Activated CD4-positive, alpha-beta memory T cell treated with anti-CD3 and anti-CD28 coated beads, Interleukin-2, amount 10 ng/mL, durations not matched to agents 7 days and 5 days (primary cell): ENCODE measurements around the gene RFX4. TPM values are rescaled to one million over a fixed set of nuclear protein-coding genes. Genes with fewer than 3 reads are reported as not detected.
"Not testable (repeated sequence)": the region's sequence is repeated elsewhere in the genome, so short reads cannot be mapped to it uniquely, and the experiment has no call there.

Experiments
- CTCF ChIA-PET: fragments of 350-600 bp; sonication (Branson Sonifier 250); formaldehyde crosslinking; loops from one replicate; lab custom pipeline; 2021; ENCODE audit warnings: antibody characterized with exemption, inconsistent platforms; lab: Charles Lee
- POLR2A ChIA-PET: fragments of 350-600 bp; sonication (Branson Sonifier 250); formaldehyde crosslinking; loops from one replicate; lab custom pipeline; 2021; ENCODE audit warnings: antibody characterized with exemption; lab: Charles Lee
- DNase-seq: peaks from one replicate; pipeline ENCODE4 v3.0.0-alpha.2; 2020
- H3K27ac Mint-ChIP-seq: one replicate; pipeline ENCODE4 v1.8.0; 2021; ENCODE audit warnings: mild to moderate bottlenecking, mixed read lengths
- H3K27me3 Mint-ChIP-seq: one replicate; pipeline ENCODE4 v1.8.0; 2021; ENCODE audit warnings: mixed read lengths
- H3K36me3 Mint-ChIP-seq: one replicate; pipeline ENCODE4 v1.8.0; 2021; ENCODE audit warnings: low read depth, mixed read lengths
- H3K4me1 Mint-ChIP-seq: one replicate; pipeline ENCODE4 v1.8.0; 2021; ENCODE audit warnings: mixed read lengths
- H3K4me3 Mint-ChIP-seq: one replicate; pipeline ENCODE4 v1.8.0; 2021; ENCODE audit warnings: mild to moderate bottlenecking, mixed read lengths
- H3K9me3 Mint-ChIP-seq: one replicate; pipeline ENCODE4 v1.8.0; 2021; ENCODE audit warnings: mixed read lengths
- total RNA-seq, 2 experiments: library from RNA; stranded (reverse); gene quantifications; one replicate each; pipeline ENCODE4 v1.2.3, GENCODE V29; 2021

Gene RFX4
- total RNA-seq, 2 experiments from 2014 or later = not detected

DNA sequence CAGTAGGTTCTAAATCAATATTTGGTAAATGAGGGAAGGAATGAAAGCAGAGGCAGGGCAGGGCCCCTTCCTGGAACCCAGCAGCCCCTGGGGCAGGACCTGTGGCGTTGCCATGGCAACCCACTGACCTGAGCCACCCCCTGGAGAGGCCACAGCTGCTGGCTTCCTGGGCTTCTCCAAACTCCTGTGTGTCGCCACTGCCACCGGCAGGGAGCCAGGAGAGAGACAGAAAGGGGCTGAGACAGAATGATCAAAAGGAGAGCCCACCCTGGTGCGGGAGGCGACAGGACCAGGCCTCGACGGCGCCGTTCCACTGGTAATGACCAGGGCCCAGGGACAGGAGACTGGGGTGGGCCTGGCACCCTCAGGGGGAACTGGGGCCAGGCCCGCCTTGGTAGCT lies 18.2 kb downstream of the RFX4 start:
- peaks cover 18% of the 10 kb centered on the region for H3K27me3 Mint-ChIP-seq
- H3K9me3 Mint-ChIP-seq = no peaks in the 10 kb centered on the region
- ChIA-PET POLR2A (no interaction called here), CTCF (no interaction called here)
- no peak overlapping the region for H3K27ac Mint-ChIP-seq
- H3K4me1 Mint-ChIP-seq = no peaks in the 10 kb centered on the region
- H3K4me3 Mint-ChIP-seq = no peak overlapping the region
- DNase-seq = no peak
- H3K36me3 Mint-ChIP-seq = no peaks in the 10 kb centered on the region

DNA sequence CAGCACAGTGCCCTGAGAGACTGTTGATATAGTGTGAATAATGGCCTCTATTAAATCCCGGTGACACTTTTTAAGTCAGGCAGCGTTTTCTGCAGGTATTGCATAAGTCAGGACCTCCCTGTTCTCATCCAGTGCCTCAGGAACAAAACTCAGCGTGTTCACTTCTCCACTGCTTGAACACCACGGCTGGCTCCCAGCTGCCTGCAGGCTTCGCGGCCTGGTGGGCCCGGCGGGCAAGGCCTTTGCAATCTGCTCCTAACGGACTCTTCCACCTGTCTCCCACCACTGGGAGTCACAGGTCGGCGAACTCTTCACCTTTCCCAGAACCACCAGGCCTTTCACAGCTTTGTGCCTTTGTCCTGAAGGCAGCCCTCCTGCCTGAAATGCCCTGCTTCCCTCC lies 18.7 kb downstream of the RFX4 start:
- Mint-ChIP-seq H3K4me1 (no peaks in the 10 kb centered on the region), H3K27ac (no peak overlapping the region), H3K9me3 (no peaks in the 10 kb centered on the region), H3K27me3 (peaks cover 15% of the 10 kb centered on the region), H3K36me3 (no peaks in the 10 kb centered on the region), H3K4me3 (no peak overlapping the region)
- ChIA-PET CTCF (no interaction called here), POLR2A (no interaction called here)
- DNase-seq = no peak

DNA sequence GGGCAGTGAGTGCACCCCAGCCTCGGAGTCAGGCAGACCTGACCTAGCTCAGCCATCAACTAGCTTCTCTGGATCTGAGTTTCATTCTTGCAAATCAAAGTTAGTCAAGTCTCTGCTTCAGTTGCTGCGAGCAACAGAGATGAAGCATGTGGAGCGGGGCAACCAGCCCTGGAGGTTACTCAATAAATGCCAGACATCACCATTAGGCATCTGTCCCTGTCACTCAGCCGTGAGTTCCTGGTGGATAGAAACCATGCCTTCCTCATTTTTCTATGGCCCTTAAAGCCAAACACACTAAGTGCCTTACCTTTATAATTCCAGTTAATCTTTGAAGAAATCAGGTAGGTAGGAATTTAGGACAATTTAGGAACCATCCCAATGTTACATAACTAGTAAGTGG lies 19.3 kb downstream of the RFX4 start:
- Mint-ChIP-seq H3K9me3 (no peaks in the 10 kb centered on the region), H3K4me3 (no peak overlapping the region), H3K36me3 (no peaks in the 10 kb centered on the region), H3K4me1 (no peaks in the 10 kb centered on the region), H3K27ac (no peak overlapping the region), H3K27me3 (peaks cover 12% of the 10 kb centered on the region)
- DNase-seq = no peak
- ChIA-PET POLR2A (no interaction called here), CTCF (no interaction called here)

DNA sequence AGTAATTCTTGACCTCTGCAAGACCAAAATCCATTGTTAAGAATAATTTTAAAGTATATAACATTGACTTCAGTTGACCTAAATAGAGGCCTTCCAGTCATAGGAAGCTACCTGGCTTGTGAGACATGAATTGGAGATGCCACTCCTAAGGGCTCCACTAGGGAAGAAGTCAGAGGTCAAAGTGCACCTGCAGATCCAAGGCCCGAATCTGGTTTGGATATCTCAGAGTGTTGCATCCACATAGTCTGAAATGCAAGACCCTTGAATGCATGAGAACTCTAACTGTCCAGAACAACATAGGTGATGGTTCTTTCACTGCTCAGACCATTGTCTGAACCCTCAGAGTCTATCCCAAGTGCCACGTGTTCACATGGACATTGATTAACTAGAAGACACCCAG lies 22.4 kb downstream of the RFX4 start:
- no peaks in the 10 kb centered on the region for H3K9me3 Mint-ChIP-seq
- no peak overlapping the region for H3K27ac Mint-ChIP-seq
- POLR2A ChIA-PET = no interaction called here
- DNase-seq = no peak
- H3K4me3 Mint-ChIP-seq = no peak overlapping the region
- H3K27me3 Mint-ChIP-seq = peaks cover 6% of the 10 kb centered on the region
- CTCF ChIA-PET = no interaction called here
- H3K4me1 Mint-ChIP-seq = no peaks in the 10 kb centered on the region
- no peaks in the 10 kb centered on the region for H3K36me3 Mint-ChIP-seq

DNA sequence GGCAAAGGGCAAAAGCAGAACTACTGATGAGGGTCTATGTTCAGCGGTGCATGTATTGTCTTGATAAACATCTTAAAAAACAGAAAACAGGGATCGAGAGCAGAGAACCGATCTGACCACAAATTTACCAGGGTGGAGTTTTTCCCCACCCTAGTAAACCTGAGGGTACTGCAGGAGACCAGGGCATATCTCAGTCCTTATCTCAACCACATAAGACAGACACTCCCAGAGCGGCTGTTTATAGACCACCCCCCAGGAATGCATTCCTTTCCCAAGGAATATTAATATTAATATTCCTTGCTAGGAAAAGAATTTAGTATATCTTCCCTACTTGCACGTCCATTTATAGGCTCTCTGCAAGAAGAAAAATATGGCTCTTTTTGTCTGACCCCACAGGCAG lies 37.8 kb downstream of the RFX4 start:
- POLR2A ChIA-PET, CTCF ChIA-PET, H3K9me3 Mint-ChIP-seq, H3K36me3 Mint-ChIP-seq, DNase-seq, H3K27ac Mint-ChIP-seq, H3K4me3 Mint-ChIP-seq, H3K4me1 Mint-ChIP-seq: not testable (repeated sequence)
- peaks cover 23% of the 10 kb centered on the region for H3K27me3 Mint-ChIP-seq

DNA sequence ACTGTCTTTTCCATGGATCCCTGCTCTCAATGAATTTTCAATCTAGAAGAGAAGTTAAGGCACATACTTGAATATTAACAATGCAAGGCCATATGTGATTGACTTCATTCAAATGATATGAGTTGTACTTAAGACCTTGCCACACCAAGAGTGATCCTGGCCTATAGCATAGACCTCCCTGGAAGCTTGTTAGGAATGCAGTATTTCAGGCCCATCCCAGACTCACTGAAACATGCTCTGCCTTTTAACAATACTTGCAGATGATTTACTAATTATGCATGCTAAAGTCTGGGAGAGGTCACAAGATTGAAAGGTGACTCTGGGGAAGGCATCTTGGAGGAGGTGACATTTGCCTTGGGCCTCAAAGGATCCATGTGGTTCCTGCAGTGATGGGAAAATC lies 43.2 kb downstream of the RFX4 start:
- POLR2A ChIA-PET = no interaction called here
- Mint-ChIP-seq H3K27ac (no peak overlapping the region), H3K9me3 (peaks cover 5% of the 10 kb centered on the region), H3K4me3 (no peak overlapping the region), H3K36me3 (no peaks in the 10 kb centered on the region), H3K27me3 (peaks cover 4% of the 10 kb centered on the region), H3K4me1 (no peaks in the 10 kb centered on the region)
- no peak for DNase-seq
- CTCF ChIA-PET = no interaction called here

DNA sequence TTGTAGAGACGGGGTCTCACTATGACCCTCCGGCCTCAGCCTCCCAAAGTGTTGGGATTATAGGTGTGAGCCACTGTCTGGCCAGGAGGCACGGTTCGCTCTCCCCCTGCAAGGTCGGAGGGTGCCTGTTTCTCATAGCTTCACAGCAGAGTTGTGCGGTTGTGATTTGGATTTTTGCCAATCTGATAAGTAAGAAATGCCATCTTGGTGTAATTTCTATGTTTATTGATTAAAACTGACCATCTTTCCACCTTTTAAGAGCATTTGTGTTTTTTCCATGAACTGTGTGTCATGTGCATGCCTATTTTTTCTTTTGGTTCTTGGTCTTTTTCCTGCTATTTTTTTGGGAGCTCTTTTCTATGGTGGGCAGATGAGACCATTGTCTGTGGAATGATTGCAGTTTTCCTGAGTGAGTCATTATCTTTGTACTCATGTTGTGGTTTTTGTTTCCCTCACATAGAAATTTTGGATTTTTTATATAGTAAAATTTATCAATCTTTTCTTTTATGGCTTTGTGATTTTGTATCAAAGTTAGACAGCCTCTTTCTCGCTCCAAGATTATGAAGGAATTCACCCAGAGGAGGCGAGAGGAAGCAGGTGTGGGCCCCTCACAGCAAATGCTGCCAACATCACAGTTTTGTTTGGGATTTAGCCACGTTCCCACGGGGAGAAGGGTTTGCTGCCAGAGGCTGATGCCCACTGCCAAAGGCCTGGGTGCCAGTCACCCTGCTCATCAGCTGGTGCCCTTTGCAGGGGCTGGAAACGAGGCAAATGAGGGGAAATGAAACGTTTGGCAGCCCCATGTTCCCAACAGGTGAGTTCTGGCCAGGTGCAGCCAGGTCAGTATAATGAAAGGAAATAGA lies 47.2 kb downstream of the RFX4 start:
- no peak overlapping the region for H3K4me3 Mint-ChIP-seq
- DNase-seq = no peak
- ChIA-PET POLR2A (no interaction called here), CTCF (no interaction called here)
- H3K36me3 Mint-ChIP-seq = no peaks in the 10 kb centered on the region
- H3K4me1 Mint-ChIP-seq = no peaks in the 10 kb centered on the region
- no peak overlapping the region for H3K27ac Mint-ChIP-seq
- H3K27me3 Mint-ChIP-seq = peaks cover 3% of the 10 kb centered on the region
- no peaks in the 10 kb centered on the region for H3K9me3 Mint-ChIP-seq

DNA sequence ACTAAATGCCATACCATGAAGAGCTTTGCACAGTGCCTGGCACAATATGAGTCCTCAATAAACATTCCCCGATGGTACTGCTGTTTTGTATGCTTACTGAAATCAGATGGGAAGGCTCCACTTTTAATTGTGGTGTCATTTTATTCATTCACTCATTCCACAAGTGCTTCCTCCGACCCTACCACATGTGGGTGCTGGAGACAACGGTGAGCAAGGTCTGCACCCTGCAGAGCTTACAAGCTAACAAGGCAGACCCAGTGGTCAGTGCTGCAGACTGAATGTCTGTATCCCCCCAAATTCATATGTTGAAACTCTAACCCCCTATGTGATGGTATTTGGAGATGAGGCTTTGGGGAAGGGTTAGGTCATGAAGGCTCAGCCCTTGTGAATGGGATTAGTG lies 48.3 kb downstream of the RFX4 start:
- no peak for DNase-seq
- H3K4me3 Mint-ChIP-seq = no peak overlapping the region
- H3K9me3 Mint-ChIP-seq = no peaks in the 10 kb centered on the region
- peaks cover 3% of the 10 kb centered on the region for H3K27me3 Mint-ChIP-seq
- no peaks in the 10 kb centered on the region for H3K4me1 Mint-ChIP-seq
- no peak overlapping the region for H3K27ac Mint-ChIP-seq
- ChIA-PET CTCF (no interaction called here), POLR2A (no interaction called here)
- H3K36me3 Mint-ChIP-seq = no peaks in the 10 kb centered on the region

DNA sequence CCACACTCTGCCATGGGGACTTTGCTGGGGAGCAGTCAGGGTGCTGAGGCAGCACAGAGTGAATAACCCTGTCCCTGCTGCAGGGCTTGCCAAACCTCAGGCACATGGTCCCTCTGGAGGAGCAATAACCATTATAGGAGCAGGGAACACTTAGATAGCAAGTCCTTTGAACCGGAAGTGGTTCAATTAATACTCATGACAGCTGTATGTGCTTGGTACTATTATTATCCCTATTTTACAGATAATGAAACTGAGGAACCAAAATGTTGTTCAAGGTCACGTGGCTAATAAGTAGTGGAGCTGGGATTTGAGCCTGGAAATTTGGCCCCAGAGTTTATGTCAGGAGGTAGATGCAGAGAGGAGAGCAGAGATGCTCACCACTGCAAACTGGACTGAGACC lies 49.0 kb downstream of the RFX4 start:
- ChIA-PET POLR2A (no interaction called here), CTCF (no interaction called here)
- DNase-seq = no peak
- H3K36me3 Mint-ChIP-seq = no peaks in the 10 kb centered on the region
- H3K27ac Mint-ChIP-seq = no peak overlapping the region
- H3K27me3 Mint-ChIP-seq = peaks cover 3% of the 10 kb centered on the region
- no peak overlapping the region for H3K4me3 Mint-ChIP-seq
- H3K9me3 Mint-ChIP-seq = no peaks in the 10 kb centered on the region
- no peaks in the 10 kb centered on the region for H3K4me1 Mint-ChIP-seq

DNA sequence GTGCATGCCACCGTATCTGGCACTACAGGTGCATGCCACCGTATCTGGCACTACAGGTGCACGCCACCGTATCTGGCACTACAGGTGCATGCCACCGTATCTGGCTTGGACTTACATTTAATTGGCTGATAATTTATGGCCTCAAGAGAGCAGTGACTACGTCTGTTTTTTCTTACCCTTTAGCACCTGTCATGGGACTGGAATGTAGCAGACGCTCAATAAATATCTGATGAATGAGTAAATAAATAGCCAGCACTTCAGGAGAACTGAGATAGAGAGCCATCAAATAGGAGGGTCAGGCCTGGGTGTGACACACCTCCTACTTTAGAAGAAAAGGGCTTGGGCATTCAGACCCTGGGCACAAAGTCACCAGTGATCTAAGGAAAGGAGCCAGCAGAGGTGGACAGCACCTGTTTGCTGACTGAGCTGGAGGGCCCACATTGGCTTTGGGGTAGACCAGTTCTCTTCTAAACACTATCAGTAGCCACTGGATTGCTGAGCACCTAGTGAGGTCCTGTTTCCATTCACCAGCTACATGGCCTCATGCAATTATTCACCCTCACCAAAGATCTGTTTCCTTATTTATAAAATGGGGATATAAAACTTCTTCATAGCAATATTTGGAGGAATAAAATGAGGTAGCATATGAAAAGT lies 50.1 kb downstream of the RFX4 start:
- H3K36me3 Mint-ChIP-seq = no peaks in the 10 kb centered on the region
- no peak overlapping the region for H3K4me3 Mint-ChIP-seq
- no peaks in the 10 kb centered on the region for H3K9me3 Mint-ChIP-seq
- DNase-seq = no peak
- ChIA-PET POLR2A (no interaction called here), CTCF (interaction anchor here (1.8 kb wide), 1 partner anchor 11 kb away, joined by 4 read pairs; no protein-coding TSS in a partner anchor)
- peaks cover 3% of the 10 kb centered on the region for H3K27me3 Mint-ChIP-seq
- no peaks in the 10 kb centered on the region for H3K4me1 Mint-ChIP-seq
- no peak overlapping the region for H3K27ac Mint-ChIP-seq

DNA sequence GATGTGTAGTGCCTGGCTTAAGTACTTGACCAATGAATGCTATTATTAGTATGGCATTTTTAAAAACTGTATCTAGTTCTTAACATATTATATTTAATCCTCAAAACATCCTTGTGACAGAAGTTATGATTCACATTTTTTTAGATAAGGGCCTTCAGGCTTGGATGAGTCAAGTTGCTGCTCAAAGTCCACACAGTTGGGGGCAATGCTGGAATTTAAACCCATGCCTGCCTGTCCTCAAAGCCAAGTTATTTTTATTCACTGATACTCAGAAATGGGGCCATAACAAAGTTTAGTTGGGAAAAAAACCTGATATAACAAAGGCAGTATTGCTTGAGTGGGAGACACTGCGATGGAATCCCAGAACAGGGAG lies 50.6 kb downstream of the RFX4 start:
- DNase-seq = no peak
- CTCF ChIA-PET = interaction anchor here (1.8 kb wide), 1 partner anchor 11 kb away, joined by 4 read pairs; no protein-coding TSS in a partner anchor
- POLR2A ChIA-PET = no interaction called here
- H3K9me3 Mint-ChIP-seq = no peaks in the 10 kb centered on the region
- no peaks in the 10 kb centered on the region for H3K4me1 Mint-ChIP-seq
- H3K36me3 Mint-ChIP-seq = no peaks in the 10 kb centered on the region
- H3K4me3 Mint-ChIP-seq = no peak overlapping the region
- no peak overlapping the region for H3K27ac Mint-ChIP-seq
- peaks cover 3% of the 10 kb centered on the region for H3K27me3 Mint-ChIP-seq

DNA sequence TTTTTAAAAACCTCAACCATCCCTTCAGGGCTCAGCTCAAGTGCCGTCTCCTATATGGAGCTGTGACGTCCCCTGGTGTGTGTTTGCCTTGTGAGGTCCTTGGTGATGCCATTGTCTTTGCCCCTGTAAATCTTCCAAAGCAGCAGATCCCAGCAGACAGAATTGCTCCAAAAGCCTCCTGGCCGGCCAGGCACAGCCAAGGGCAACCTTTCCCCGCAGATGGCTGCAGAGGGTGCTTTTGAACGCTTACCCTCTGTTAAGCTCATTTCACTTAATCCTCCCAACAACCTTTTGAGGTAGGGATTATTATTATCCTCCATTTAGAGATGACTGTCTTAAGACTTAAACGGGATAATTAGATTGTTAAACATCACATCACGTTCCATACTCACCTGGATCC lies 51.4 kb downstream of the RFX4 start:
- H3K4me3 Mint-ChIP-seq = no peak overlapping the region
- no peaks in the 10 kb centered on the region for H3K9me3 Mint-ChIP-seq
- ChIA-PET POLR2A (no interaction called here), CTCF (interaction anchor here (1.8 kb wide), 1 partner anchor 12 kb away, joined by 4 read pairs; no protein-coding TSS in a partner anchor)
- H3K36me3 Mint-ChIP-seq = no peaks in the 10 kb centered on the region
- H3K27me3 Mint-ChIP-seq = peaks cover 3% of the 10 kb centered on the region
- DNase-seq = no peak
- H3K4me1 Mint-ChIP-seq = no peaks in the 10 kb centered on the region
- no peak overlapping the region for H3K27ac Mint-ChIP-seq

DNA sequence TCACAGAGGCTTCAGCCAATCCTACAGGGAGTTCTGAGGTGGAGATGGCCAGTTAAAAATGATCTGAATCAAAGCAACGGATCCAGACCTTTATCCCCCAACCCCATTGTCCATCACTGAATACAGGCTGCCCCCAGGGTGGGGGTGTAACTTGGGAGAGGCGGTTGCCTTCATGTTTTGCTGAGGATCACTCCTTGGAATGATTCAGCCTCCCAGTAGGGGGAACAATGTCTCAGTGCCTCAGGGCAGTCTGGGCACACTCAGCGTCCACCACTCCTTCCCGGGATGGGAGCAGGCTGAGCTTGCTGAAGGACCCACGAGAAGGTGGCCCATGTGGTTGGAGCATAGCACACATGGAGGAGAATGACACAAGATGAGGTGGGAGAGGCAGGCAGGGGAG lies 60.2 kb downstream of the RFX4 start:
- CTCF ChIA-PET = no interaction called here
- POLR2A ChIA-PET = no interaction called here
- no peaks in the 10 kb centered on the region for H3K4me1 Mint-ChIP-seq

More for the DNA sequence above, 60.2 kb downstream of the RFX4 start:
- Mint-ChIP-seq H3K27ac (no peak overlapping the region), H3K9me3 (no peaks in the 10 kb centered on the region), H3K27me3 (peaks cover 7% of the 10 kb centered on the region), H3K36me3 (no peaks in the 10 kb centered on the region), H3K4me3 (no peak overlapping the region)
- DNase-seq = no peak
